HL-60 (cell line): ENCODE results near the gene IRAK1. TPM values are rescaled to one million over a fixed set of nuclear protein-coding genes. Genes with fewer than 3 reads are reported as not detected.

Source experiments
- DNase-seq, 2 experiments: peaks; one replicate each; pipeline ENCODE4 v3.0.0-alpha.2; 2010 to 2020; ENCODE audit warnings: low read depth in 1 of 2, low spot score in 1 of 2
- H3K27ac ChIP-seq: fragments of 250-450 bp; sonication (Bioruptor Pico); replicated peaks from 2 replicates; pipeline ENCODE4 v1.5.1; 2020; ENCODE audit warnings: mild to moderate bottlenecking, moderate library complexity
- H3K27me3 ChIP-seq: fragments of 250-450 bp; sonication (Bioruptor Pico); 2 replicates; pipeline ENCODE4 v1.5.1; 2021; ENCODE audit warnings: mild to moderate bottlenecking, moderate library complexity; ENCODE audit not compliant: insufficient read depth, poor library complexity, severe bottlenecking
- H3K4me3 ChIP-seq: replicated peaks from 2 replicates; pipeline ENCODE4 v1.5.1; 2011; ENCODE audit warnings: mild to moderate bottlenecking, control low read depth, low read length; ENCODE audit not compliant: insufficient read depth
- GABPA ChIP-seq: IDR thresholded peaks from 2 replicates; pipeline ENCODE4 v1.6.1; 2012; ENCODE audit warnings: low read depth
- POLR2AphosphoS5 ChIP-seq: IDR thresholded peaks from 2 replicates; pipeline ENCODE4 v1.6.1; 2012; ENCODE audit warnings: low read depth
- SPI1 ChIP-seq: IDR thresholded peaks from 2 replicates; pipeline ENCODE4 v1.6.1; 2012; ENCODE audit warnings: low read depth, mild to moderate bottlenecking, borderline replicate concordance
- microRNA-seq: library from miRNA; unstranded; fragments of <30 nt; microRNA quantifications from one replicate; pipeline ENCODE4, GENCODE V29; 2018
- TF ChIP-seq, protein P1 (sequence below): IDR thresholded peaks from 2 replicates; pipeline ENCODE4 v1.6.1; 2012; ENCODE audit warnings: low read depth; ENCODE audit not compliant: insufficient replicate concordance
- TF ChIP-seq, protein P2 (sequence below): IDR thresholded peaks from one replicate; pipeline ENCODE4 v1.5.1; 2011; ENCODE audit warnings: low read length, control low read depth, inconsistent platforms; ENCODE audit not compliant: insufficient read depth

The IRAK1 gene

DNA sequence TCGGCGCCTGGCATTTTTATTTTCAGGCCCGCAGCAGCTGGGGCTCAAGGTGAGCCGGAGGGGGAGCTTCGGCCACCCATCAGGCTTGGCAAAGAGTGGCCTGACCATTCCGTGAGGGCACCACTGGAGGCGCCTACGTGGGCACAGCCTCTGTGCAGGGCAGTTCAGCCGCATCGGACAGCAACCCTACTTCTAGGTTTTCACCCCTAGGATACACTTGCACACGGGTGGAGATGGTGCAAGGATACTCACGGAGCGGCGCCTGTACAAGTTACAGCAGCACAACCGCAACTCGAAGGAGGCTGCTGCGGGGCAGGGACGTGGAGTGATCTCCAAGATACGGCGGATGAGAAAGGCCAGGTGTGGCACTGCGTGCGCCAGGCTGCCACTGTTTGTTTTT is 58.9 kb downstream of the IRAK1 start:
- TF ChIP-seq SPI1 (no peak), GABPA (no peak), POLR2AphosphoS5 (no peak)
- TF ChIP-seq, protein P1, sequence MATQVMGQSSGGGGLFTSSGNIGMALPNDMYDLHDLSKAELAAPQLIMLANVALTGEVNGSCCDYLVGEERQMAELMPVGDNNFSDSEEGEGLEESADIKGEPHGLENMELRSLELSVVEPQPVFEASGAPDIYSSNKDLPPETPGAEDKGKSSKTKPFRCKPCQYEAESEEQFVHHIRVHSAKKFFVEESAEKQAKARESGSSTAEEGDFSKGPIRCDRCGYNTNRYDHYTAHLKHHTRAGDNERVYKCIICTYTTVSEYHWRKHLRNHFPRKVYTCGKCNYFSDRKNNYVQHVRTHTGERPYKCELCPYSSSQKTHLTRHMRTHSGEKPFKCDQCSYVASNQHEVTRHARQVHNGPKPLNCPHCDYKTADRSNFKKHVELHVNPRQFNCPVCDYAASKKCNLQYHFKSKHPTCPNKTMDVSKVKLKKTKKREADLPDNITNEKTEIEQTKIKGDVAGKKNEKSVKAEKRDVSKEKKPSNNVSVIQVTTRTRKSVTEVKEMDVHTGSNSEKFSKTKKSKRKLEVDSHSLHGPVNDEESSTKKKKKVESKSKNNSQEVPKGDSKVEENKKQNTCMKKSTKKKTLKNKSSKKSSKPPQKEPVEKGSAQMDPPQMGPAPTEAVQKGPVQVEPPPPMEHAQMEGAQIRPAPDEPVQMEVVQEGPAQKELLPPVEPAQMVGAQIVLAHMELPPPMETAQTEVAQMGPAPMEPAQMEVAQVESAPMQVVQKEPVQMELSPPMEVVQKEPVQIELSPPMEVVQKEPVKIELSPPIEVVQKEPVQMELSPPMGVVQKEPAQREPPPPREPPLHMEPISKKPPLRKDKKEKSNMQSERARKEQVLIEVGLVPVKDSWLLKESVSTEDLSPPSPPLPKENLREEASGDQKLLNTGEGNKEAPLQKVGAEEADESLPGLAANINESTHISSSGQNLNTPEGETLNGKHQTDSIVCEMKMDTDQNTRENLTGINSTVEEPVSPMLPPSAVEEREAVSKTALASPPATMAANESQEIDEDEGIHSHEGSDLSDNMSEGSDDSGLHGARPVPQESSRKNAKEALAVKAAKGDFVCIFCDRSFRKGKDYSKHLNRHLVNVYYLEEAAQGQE: no peak
- TF ChIP-seq, protein P2, sequence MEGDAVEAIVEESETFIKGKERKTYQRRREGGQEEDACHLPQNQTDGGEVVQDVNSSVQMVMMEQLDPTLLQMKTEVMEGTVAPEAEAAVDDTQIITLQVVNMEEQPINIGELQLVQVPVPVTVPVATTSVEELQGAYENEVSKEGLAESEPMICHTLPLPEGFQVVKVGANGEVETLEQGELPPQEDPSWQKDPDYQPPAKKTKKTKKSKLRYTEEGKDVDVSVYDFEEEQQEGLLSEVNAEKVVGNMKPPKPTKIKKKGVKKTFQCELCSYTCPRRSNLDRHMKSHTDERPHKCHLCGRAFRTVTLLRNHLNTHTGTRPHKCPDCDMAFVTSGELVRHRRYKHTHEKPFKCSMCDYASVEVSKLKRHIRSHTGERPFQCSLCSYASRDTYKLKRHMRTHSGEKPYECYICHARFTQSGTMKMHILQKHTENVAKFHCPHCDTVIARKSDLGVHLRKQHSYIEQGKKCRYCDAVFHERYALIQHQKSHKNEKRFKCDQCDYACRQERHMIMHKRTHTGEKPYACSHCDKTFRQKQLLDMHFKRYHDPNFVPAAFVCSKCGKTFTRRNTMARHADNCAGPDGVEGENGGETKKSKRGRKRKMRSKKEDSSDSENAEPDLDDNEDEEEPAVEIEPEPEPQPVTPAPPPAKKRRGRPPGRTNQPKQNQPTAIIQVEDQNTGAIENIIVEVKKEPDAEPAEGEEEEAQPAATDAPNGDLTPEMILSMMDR: no peak
- no peak overlapping the region for H3K4me3 ChIP-seq
- no peak for DNase-seq
- no peaks in the 10 kb centered on the region for H3K27me3 ChIP-seq
- no peak overlapping the region for H3K27ac ChIP-seq

Small RNA genes lying within 50 kb of the gene (microRNA-seq; reads per million reads assigned to microRNA genes)
- gene MIR3202-1: not detected
- gene MIR3202-2: not detected
- gene MIR718: not detected
